ENCODE data around the gene HECTD3.
"Not testable (repeated sequence)": the region's sequence is repeated elsewhere in the genome, so short reads cannot be mapped to it uniquely, and the experiment has no call there.

HECTD3 gene

DNA sequence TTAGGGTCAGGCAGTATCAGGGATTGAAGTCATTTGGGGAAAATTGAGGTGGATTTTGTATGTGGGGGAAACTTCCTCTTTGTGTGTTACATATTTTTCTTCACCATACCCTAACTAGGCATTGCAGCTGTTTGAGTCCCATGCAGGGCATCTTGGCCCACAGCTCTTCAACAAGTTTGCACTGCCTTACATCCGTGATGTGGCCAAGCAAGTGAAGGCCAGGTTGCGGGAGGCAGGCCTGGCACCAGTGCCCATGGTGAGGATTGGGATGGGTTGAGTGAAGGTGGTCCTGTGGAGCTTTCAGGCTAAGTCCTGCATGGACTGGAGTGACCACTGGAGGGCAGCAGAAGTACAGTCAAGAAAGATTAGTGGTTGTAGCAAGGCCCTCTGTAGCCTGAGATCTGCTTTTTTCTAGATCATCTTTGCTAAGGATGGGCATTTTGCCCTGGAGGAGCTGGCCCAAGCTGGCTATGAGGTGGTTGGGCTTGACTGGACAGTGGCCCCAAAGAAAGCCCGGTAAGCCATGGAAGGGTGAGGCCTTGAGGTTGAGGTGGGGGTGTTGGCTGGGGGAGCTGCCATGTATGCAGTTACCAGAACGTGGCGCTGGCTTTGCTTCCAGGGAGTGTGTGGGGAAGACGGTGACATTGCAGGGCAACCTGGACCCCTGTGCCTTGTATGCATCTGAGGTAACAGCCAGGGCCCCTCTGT is 3.4 kb upstream of the HECTD3 start:
- peak; percentile 46 to 52 for DNase-seq (ENCODE audit: low read depth in 2 of 2)

DNA sequence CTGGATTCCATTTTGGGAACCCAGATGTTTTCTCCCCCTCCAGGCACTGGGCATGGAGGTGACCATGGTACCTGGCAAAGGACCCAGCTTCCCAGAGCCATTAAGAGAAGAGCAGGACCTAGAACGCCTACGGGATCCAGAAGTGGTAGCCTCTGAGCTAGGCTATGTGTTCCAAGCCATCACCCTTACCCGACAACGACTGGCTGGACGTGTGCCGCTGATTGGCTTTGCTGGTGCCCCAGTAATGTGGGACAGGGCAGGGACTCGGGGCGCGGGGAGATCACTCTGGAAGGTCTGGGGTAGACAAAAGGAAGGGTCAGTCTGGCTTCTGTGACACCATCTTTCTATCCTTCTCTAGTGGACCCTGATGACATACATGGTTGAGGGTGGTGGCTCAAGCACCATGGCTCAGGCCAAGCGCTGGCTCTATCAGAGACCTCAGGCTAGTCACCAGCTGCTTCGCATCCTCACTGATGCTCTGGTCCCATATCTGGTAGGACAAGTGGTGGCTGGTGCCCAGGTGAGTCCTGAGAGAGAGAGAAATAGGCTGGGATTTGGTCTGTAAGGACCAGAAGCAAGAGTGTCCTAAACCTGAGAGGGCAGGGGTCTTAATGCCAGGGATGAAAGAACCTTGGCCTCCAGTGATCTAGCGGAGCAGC is 2.6 kb upstream of the HECTD3 start:
- no peak for DNase-seq (ENCODE audit: low read depth in 2 of 2)

DNA sequence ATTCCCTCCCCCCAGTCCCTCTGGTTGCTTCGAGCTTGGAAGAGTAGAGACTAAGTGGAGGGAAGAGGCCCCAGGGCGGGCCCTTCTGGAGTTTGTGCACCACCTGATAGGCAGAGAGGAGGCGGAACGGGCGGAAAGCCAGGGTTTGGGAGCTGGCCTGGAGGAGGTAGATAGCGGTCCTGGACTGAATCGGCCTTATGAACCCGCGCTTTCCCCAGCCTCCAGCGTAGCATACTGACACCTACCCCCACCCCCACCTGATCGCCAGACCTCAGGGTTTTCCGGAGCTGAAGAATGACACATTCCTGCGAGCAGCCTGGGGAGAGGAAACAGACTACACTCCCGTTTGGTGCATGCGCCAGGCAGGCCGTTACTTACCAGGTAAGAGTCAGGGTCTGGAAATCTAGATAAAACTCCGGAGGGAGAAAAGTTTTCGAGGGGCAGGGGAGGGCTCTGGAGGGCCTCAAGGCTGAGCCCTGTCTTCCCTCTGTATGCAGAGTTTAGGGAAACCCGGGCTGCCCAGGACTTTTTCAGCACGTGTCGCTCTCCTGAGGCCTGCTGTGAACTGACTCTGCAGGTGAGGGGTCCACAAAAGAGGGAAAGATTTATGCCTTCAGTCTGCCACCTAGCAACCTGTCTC is 1.6 kb upstream of the HECTD3 start:
- no peak for DNase-seq (ENCODE audit: low read depth in 2 of 2)

- peak; percentile 85 to 86 for DNase-seq (ENCODE audit: low read depth in 2 of 2)
Measured at GRCh38 chr1:45011837-45012638, 914 bp upstream of the HECTD3 start, which contains the start of gene UROD. Gene UROD (plus strand): TSS chr1:45012254. CDS start chr1:45012266, 12 bp downstream.

DNA sequence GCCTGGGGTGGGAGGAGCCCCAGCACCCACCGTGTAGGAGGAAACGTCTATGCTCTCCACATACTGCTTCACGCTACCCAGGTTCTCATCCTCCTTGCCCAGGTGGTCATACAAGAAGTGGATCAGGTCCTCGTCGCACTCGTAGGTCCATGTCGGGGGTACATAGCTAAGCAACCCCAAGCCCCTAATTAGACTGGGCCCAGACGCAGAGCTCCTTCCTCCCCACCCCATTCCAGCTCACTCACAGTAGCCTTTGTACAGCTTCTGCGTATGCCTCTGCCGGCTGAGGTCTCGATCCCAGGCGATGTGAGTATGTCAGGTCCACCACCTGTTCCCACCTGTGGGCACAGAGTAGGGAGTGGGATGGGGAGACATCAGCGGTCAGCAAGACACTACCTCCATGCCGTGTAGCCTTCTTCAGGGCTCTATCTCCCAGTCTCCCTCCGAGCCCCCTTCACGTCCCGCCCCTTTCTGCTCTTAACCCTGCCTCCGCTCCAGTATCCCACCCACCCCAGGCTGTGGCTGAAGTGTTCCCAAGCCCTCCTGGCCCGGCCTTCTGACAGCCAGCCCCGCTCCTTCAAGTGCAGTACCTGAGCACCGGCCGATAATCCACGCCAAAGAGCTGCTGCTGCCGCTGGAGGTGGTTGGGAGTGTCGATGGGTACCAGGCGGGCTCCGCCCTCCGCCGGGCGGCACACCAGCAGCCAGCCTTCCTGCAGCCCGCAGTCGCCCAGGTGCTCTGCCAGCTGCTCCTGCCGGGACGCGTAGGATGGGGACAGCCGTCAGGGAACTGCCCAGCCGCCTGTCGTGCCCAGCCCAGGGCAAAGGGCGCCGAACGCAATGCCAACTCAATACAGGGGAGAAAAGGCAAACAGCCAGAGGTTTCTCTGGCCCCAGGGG is 919 bp downstream of the HECTD3 start:
- DNase-seq (ENCODE audit: low read depth in 2 of 2): no peak

- DNase-seq (ENCODE audit: low read depth in 2 of 2): no peak
Measured at GRCh38 chr1:45009296-45009865, 1.7 kb downstream of the HECTD3 start.

GRCh38 chr1:45008516-45008915 is 2.6 kb downstream of the HECTD3 start:
- DNase-seq (ENCODE audit: low read depth in 2 of 2): no peak

- no peak for DNase-seq (ENCODE audit: low read depth in 2 of 2)
Measured at GRCh38 chr1:45008076-45008475, 3.0 kb downstream of the HECTD3 start.

DNA sequence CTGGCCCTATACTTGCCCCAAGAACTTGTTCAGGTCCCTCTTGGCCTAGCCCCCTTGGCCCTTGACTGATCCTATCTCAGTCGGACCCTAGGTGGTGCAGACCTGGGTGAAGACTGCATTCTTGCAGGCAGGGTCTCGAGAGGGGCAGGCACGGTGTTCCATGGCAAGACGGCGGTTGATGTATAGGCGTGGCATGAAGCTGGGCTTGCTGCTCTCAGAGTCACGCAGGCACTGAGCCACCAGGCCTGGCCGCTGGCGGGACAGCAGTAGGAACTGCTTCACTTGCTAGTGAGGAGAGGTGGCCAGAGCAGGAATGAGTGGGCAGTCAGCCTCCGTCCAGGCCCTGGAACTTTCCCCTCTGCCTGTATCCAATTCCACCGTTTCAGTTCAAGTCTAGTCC is 3.8 kb downstream of the HECTD3 start:
- no peak for DNase-seq (ENCODE audit: low read depth in 2 of 2)

DNA sequence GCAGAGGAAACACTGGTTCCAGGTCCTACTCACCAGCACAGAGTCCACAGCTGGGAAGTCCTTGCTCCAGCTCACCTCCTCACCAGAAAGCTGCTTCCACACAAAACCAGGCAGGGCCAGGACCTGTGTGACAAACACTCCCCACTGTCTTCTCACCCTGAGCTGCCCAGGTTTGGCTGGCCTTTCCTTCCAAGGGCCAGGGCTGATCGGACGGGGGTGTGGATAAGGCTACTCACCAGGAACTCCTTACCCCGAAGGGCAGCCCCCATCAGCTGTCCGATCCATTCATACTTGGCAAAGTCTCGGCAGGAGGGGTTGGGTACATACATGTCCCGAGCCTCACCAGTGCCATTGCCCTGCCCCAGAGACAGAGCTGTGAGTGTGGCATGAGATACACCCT is 5.4 kb downstream of the HECTD3 start:
- no peak for DNase-seq (ENCODE audit: low read depth in 2 of 2)

GRCh38 chr1:45004281-45004920 is 6.7 kb downstream of the HECTD3 start:
- DNase-seq (ENCODE audit: low read depth in 2 of 2): no peak

GRCh38 chr1:45003741-45004140 is 7.4 kb downstream of the HECTD3 start:
- DNase-seq (ENCODE audit: low read depth in 2 of 2): no peak

DNA sequence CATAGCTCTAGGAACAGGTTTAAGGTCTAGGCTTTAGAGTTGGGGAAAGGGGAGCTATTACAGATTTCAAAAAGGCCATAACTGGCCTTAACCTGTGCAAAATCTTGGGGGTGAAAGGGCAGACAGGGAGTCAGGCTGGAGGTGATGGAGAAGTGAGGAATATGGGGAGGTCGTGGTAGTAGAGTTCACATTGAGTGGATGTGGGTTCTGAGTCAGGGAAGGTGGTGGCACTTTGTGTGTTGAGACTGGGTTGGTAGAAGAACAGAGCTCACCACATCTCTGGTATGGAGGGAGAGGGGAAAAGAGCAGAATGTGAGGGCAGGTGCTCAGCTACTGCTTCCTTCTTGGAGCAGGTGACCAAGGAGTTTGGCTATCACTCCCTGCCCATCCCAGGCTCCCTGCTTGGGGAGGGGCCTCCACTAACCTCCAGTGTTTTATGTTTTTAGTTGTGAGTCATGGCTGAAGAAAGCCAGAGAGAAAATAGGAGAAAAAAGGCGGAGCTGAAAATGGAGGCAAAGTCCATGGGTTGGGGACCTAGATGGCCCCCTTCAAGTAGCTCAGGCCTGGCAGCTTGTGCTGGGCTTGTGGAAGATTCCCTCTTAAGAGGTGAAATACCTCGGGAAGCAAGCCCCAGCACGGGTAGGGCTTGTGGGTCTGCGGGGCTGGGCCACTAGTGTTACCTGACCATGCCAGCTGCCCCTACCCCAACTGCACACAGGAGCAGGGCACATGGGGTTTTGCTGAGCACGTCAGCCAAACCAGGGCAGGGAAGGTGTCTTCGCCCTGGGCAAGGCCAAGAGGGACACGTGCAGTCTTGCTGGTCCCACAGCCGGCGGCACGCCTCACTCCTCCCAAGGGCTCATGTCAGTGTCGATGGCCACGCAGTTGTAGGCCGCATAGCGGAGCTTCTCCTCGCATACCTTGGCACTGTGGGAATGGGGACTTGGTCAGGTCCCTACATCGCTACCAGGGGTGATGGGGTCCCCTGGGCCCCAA is 8.2 kb downstream of the HECTD3 start:
- no peak for DNase-seq (ENCODE audit: low read depth in 2 of 2)

- not testable (repeated sequence) for DNase-seq (ENCODE audit: low read depth in 2 of 2)
Measured at GRCh38 chr1:45001576-45001975, 9.5 kb downstream of the HECTD3 start.

- no peak for DNase-seq (ENCODE audit: low read depth in 2 of 2)
Measured at GRCh38 chr1:45001011-45001481, 10.1 kb downstream of the HECTD3 start.

GRCh38 chr1:44999232-44999631 is 11.9 kb downstream of the HECTD3 start:
- DNase-seq (ENCODE audit: low read depth in 2 of 2): no peak

GRCh38 chr1:44995467-44996238 is 15.5 kb downstream of the HECTD3 start:
- no peak for DNase-seq (ENCODE audit: low read depth in 2 of 2)

- no peak for DNase-seq (ENCODE audit: low read depth in 2 of 2)
Measured at GRCh38 chr1:44994309-44994898, 16.7 kb downstream of the HECTD3 start.
